GM23338 (cell line): Measurements from ENCODE around the gene QRFP. TPM values are rescaled to one million over a fixed set of nuclear protein-coding genes. Genes with fewer than 3 reads are reported as not detected.

ENCODE experiments used
- ATAC-seq: fragments of 200-7000 bp; cut with Tn5 transposase; 3 replicates; pipeline ENCODE4 v1.9.1; 2020
- DNase-seq: peaks from one replicate; pipeline ENCODE4 v3.0.0-alpha.2; 2015; ENCODE audit warnings: low spot score
- H2AFZ ChIP-seq: fragments of 200-600 bp; sonication (generic); 2 replicates; pipeline ENCODE4 v1.8.0; 2016; ENCODE audit warnings: antibody characterized with exemption, mild to moderate bottlenecking, moderate library complexity
- H3F3A ChIP-seq: fragments of 200-600 bp; sonication (generic); replicated peaks from 2 replicates; pipeline ENCODE4 v1.8.0; 2017; ENCODE audit warnings: antibody characterized with exemption, mixed run types, low read depth
- H3K27ac ChIP-seq: fragments of 200-600 bp; sonication (generic); 2 replicates; pipeline ENCODE4 v1.6.1; 2016; ENCODE audit warnings: low read depth
- H3K27me3 ChIP-seq: fragments of 200-600 bp; sonication (generic); 2 replicates; pipeline ENCODE4 v1.8.0; 2016; ENCODE audit warnings: mild to moderate bottlenecking, mixed run types, moderate library complexity; ENCODE audit not compliant: insufficient read depth
- H3K36me3 ChIP-seq: fragments of 200-600 bp; sonication (generic); 2 replicates; pipeline ENCODE4 v1.8.0; 2016; ENCODE audit warnings: mild to moderate bottlenecking; ENCODE audit not compliant: insufficient read depth
- H3K4me1 ChIP-seq: fragments of 200-600 bp; sonication (generic); 2 replicates; pipeline ENCODE4 v1.8.0; 2016; ENCODE audit warnings: mild to moderate bottlenecking, moderate library complexity; ENCODE audit not compliant: insufficient read depth
- H3K4me2 ChIP-seq: fragments of 200-600 bp; sonication (generic); 2 replicates; pipeline ENCODE4 v1.7.1; 2017; ENCODE audit warnings: mixed run types
- H3K4me3 ChIP-seq: fragments of 200-600 bp; sonication (generic); 2 replicates; pipeline ENCODE4 v1.6.1; 2016; ENCODE audit warnings: mixed run types
- H3K79me2 ChIP-seq: fragments of 200-600 bp; sonication (generic); replicated peaks from 2 replicates; pipeline ENCODE4 v1.8.0; 2017; ENCODE audit warnings: mild to moderate bottlenecking; ENCODE audit not compliant: insufficient read depth
- H3K9me2 ChIP-seq: fragments of 200-600 bp; sonication (generic); 2 replicates; pipeline ENCODE4 v1.8.0; 2017; ENCODE audit not compliant: insufficient read depth
- H4K20me1 ChIP-seq: fragments of 200-600 bp; sonication (generic); replicated peaks from 2 replicates; pipeline ENCODE4 v1.8.0; 2017; ENCODE audit warnings: mild to moderate bottlenecking; ENCODE audit not compliant: insufficient read depth
- H3K27ac Mint-ChIP-seq: 2 replicates; pipeline ENCODE4 v1.8.0; 2020; ENCODE audit warnings: inconsistent platforms, mild to moderate bottlenecking, moderate library complexity, mixed read lengths
- H3K27me3 Mint-ChIP-seq: 3 replicates; pipeline ENCODE4 v1.8.0; 2022; ENCODE audit warnings: low read depth, mild to moderate bottlenecking, moderate library complexity, mixed read lengths, inconsistent platforms; ENCODE audit not compliant: insufficient read depth, poor library complexity
- H3K36me3 Mint-ChIP-seq: 3 replicates; pipeline ENCODE4 v1.8.0; 2021; ENCODE audit warnings: low read depth, mild to moderate bottlenecking, inconsistent platforms, moderate library complexity, mixed read lengths
- H3K4me1 Mint-ChIP-seq: 3 replicates; pipeline ENCODE4 v1.8.0; 2020; ENCODE audit warnings: mild to moderate bottlenecking, inconsistent platforms, mixed read lengths
- H3K4me3 Mint-ChIP-seq: 3 replicates; pipeline ENCODE4 v1.8.0; 2021; ENCODE audit warnings: moderate library complexity, mild to moderate bottlenecking, inconsistent platforms, mixed read lengths
- H3K9me3 Mint-ChIP-seq: 3 replicates; pipeline ENCODE4 v1.8.0; 2020; ENCODE audit warnings: moderate library complexity, mild to moderate bottlenecking, inconsistent platforms, mixed read lengths
- CTCF ChIP-seq, 2 experiments: fragments of 200-600 bp in 1 of 2; sonication (generic) in 1 of 2; conservative IDR thresholded peaks; 2 replicates each; pipeline versions ENCODE4 v1.5.1 to v1.6.1; 2016 to 2017; ENCODE audit warnings: antibody characterized with exemption in 2 of 2, low read depth in 2 of 2, mild to moderate bottlenecking in 2 of 2, moderate library complexity in 1 of 2
- ETS1 ChIP-seq: IDR thresholded peaks from 2 replicates; pipeline ENCODE4 v1.6.1; 2016; ENCODE audit warnings: antibody characterized with exemption
- EZH2phosphoT487 ChIP-seq: fragments of 200-600 bp; sonication (generic); IDR thresholded peaks from one replicate; pipeline ENCODE4 v1.8.1; 2018; ENCODE audit warnings: antibody characterized with exemption; ENCODE audit not compliant: unreplicated experiment
- JUNB ChIP-seq: IDR thresholded peaks from one replicate; pipeline ENCODE4 v1.6.1; 2016; ENCODE audit warnings: antibody characterized with exemption; ENCODE audit not compliant: unreplicated experiment
- NANOG ChIP-seq: IDR thresholded peaks from 2 replicates; pipeline ENCODE4 v1.6.1; 2016; ENCODE audit warnings: antibody characterized with exemption, borderline replicate concordance
- POLR2AphosphoS5 ChIP-seq: IDR thresholded peaks from 2 replicates; pipeline ENCODE4 v1.6.1; 2016; ENCODE audit warnings: antibody characterized with exemption, low read depth
- REST ChIP-seq: IDR thresholded peaks from one replicate; pipeline ENCODE4 v1.6.1; 2018; ENCODE audit warnings: antibody characterized with exemption; ENCODE audit not compliant: unreplicated experiment
- ZNF114 ChIP-seq: fragments of 250-450 bp; sonication (Bioruptor Pico); IDR thresholded peaks from 2 replicates; pipeline ENCODE4 v1.5.0; 2020; ENCODE audit warnings: mild to moderate bottlenecking, moderate library complexity
- ZNF331 ChIP-seq: fragments of 250-450 bp; sonication (Bioruptor Pico); IDR thresholded peaks from 2 replicates; pipeline ENCODE4 v1.5.0; 2020; ENCODE audit warnings: low read depth, mild to moderate bottlenecking, moderate library complexity
- ZNF462 ChIP-seq: fragments of 250-450 bp; sonication (Bioruptor Pico); IDR thresholded peaks from 2 replicates; pipeline ENCODE4 v1.5.0; 2020; ENCODE audit warnings: mild to moderate bottlenecking, moderate library complexity
- polyA plus RNA-seq: library from polyadenylated mRNA; unstranded; fragments of >200 nt; fragmentation: Nextera tagmentation; extraction: Ambion mirVana; gene quantifications from 2 replicates; pipeline ENCODE4 v1.2.1, GENCODE V29; 2016
- total RNA-seq: library from RNA; depleted of rRNA; stranded (reverse); fragments of >200 nt; shearing (Covaris generic); gene quantifications from 2 replicates; pipeline ENCODE4 v1.2.3, GENCODE V29; 2014

The QRFP gene
- total and polyA plus RNA-seq, 2 experiments from 2014 or later: not detected

GRCh38 chr9:130854092-130854491 is 42.5 kb downstream of the QRFP start (continued):
- TF ChIP-seq ZNF462 (CRISPR knock-in tag): no peak
- TF ChIP-seq ZNF114 (CRISPR knock-in tag): no peak
- TF ChIP-seq JUNB: no peak

- DNase-seq: no peak
- Histone ChIP-seq H3K36me3 (peaks cover 20% of the 10 kb centered on the region), H3K4me2 (no peak overlapping the region), H3K4me1 (peaks cover 23% of the 10 kb centered on the region; the same call in 1 of the 2 replicates), H3K79me2 (peaks cover 77% of the 10 kb centered on the region), H3F3A (no peaks in the 10 kb centered on the region), H3K27ac (no peak overlapping the region; the same call in 1 of the 2 replicates), H2AFZ (no peak overlapping the region), H3K9me2 (no peaks in the 10 kb centered on the region), H3K27me3 (no peaks in the 10 kb centered on the region), H3K4me3 (no peak overlapping the region), H4K20me1 (peaks cover 33% of the 10 kb centered on the region)
- Mint-ChIP-seq H3K27me3 (no peaks in the 10 kb centered on the region), H3K36me3 (peaks cover 39% of the 10 kb centered on the region), H3K9me3 (no peaks in the 10 kb centered on the region), H3K27ac (no peak overlapping the region), H3K4me3 (no peak overlapping the region), H3K4me1 (peaks cover 11% of the 10 kb centered on the region; the same call in 2 of the 3 replicates)
- ATAC-seq: no peak
- TF ChIP-seq ZNF331 (CRISPR knock-in tag) (no peak), CTCF (conservative IDR thresholded peaks at IDR 0.05; ENCODE audit: low read depth in 2 of 2) (no peak), POLR2AphosphoS5 (no peak), EZH2phosphoT487 (no peak), JUNB (no peak), NANOG (no peak), ETS1 (no peak), REST (no peak)
Observed at GRCh38 chr9:130852801-130853200, 43.8 kb downstream of the QRFP start.
